Measurements from ENCODE around the gene ISCU. TPM values are rescaled to one million over a fixed set of nuclear protein-coding genes. Genes with fewer than 3 reads are reported as not detected.

ISCU gene
- total RNA-seq, 1 donor from 2014 or later = 74.9 TPM

DNA sequence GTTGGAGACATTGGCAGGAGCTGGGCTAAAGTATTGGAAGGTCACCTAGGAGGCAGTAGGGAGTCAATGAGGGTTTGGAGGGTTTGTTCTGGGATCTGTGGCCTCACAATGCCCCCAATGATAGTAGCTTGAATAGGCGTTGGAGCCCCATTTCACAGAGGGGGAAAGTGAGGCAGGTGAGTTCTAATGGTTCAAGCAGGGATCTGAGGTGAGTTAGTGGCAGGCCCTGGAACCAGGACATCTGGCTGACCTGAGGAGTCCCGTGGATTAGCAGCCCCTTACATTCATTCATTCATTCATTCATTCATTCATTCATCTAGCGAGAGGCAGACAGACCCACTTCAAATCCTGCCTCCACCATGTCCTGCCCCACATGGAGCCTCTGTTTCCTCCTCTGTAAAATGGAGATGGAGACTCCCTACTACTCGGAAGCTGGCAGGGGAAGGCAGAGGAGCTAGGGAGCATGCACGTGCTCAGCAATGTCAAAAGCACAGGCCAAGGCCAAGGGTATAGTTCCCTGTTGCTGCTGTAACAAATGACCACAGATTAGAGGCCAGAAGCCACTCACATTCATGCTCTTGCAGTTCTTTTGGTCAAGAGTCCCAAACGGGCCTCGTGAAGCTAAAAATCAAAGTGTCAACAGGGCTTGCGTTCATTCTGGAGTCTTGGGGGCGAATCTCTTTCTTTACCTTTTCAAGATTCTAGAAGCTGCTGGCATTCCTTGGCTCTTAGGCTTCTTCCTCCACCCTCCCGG lies 37.7 kb downstream of the ISCU start:
- Mint-ChIP-seq H3K4me1 (ENCODE audit: low read depth) (no peaks in the 10 kb centered on the region), H3K36me3 (ENCODE audit: low read depth) (no peaks in the 10 kb centered on the region), H3K4me3 (no peak overlapping the region), H3K9me3 (no peaks in the 10 kb centered on the region), H3K27ac (no peak overlapping the region), H3K27me3 (ENCODE audit: insufficient read depth) (peaks cover 11% of the 10 kb centered on the region)
- DNase-seq (ENCODE audit: low spot score) = no peak
- intact Hi-C loops (cut with micrococcal nuclease) = no loop called here

- Mint-ChIP-seq H3K27me3 (ENCODE audit: insufficient read depth) (peaks cover 13% of the 10 kb centered on the region), H3K4me3 (no peak overlapping the region), H3K27ac (no peak overlapping the region), H3K9me3 (no peaks in the 10 kb centered on the region), H3K4me1 (ENCODE audit: low read depth) (no peaks in the 10 kb centered on the region), H3K36me3 (ENCODE audit: low read depth) (no peaks in the 10 kb centered on the region)
- no peak for DNase-seq (ENCODE audit: low spot score)
- intact Hi-C loops (cut with micrococcal nuclease) = no loop called here
These were observed 38.3 kb downstream of the ISCU start for GRCh38 chr12:108600702-108601007.

GRCh38 chr12:108602209-108602705 lies 39.9 kb downstream of the ISCU start:
- no peaks in the 10 kb centered on the region for H3K36me3 Mint-ChIP-seq (ENCODE audit: low read depth)
- H3K9me3 Mint-ChIP-seq = no peaks in the 10 kb centered on the region
- no peaks in the 10 kb centered on the region for H3K4me1 Mint-ChIP-seq (ENCODE audit: low read depth)
- intact Hi-C loops (cut with micrococcal nuclease) = no loop called here
- H3K27me3 Mint-ChIP-seq (ENCODE audit: insufficient read depth) = peaks cover 15% of the 10 kb centered on the region
- H3K4me3 Mint-ChIP-seq = no peak overlapping the region
- no peak overlapping the region for H3K27ac Mint-ChIP-seq
- DNase-seq (ENCODE audit: low spot score) = no peak

DNA sequence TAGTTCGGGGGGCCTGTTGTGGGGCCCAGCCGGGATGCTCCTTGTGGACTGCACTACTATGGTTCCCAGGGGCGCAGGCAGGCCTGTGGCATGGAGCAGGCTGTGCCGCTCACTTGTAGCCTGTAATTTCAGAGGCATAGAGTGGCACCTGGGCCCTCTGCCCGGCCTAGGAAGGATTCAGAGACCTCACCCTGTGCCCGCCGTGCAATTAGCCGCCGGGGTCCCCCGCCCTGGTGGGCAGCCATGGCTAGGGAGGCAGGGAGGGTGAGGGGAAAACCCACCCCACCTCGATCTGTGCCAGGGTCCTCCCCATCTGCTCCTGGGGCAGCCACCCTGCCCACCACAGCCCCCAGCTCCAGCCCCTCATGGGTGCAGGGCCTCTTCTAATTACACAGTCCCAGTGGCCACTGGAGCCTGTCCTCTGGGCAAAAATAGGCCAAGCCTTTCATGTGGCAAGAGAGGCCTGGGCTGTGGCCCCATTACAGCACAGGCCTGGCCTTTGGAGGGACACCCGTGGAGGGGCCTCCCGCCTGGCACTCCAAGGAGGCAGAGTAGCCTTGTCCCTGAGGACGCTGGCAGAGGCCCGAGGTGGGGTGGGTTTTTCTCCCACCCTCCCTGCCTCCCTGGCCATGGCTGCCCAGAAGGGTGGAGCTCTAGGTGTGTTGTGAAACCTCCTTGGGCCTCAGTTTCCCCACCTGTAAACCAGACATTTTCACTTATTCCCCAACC lies 40.7 kb downstream of the ISCU start:
- no peak for DNase-seq (ENCODE audit: low spot score)
- Mint-ChIP-seq H3K4me3 (no peak overlapping the region), H3K9me3 (no peaks in the 10 kb centered on the region), H3K27me3 (ENCODE audit: insufficient read depth) (peaks cover 15% of the 10 kb centered on the region), H3K36me3 (ENCODE audit: low read depth) (no peaks in the 10 kb centered on the region), H3K27ac (no peak overlapping the region), H3K4me1 (ENCODE audit: low read depth) (no peaks in the 10 kb centered on the region)
- intact Hi-C loops (cut with micrococcal nuclease) = no loop called here

DNA sequence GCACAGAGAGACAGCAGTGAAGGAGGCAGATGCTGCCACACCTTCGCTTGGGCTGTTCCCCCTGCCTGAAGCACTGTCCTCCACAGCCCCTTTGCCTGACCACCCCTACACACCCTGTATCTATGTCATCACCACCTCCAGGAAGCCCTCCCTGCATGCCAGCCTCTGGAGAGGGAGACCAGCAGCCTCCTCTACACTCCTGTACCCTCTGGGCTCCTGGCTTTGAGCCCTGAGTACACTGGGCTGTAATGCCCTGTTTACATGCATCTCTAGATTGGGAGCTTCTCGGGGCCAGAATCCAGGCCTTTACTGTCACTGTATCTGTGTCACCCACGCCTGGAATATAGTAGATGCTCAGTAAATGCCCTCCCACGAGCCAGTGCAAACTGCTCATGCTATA lies 41.3 kb downstream of the ISCU start:
- DNase-seq (ENCODE audit: low spot score) = no peak
- no peak overlapping the region for H3K4me3 Mint-ChIP-seq
- intact Hi-C loops (cut with micrococcal nuclease) = no loop called here
- H3K36me3 Mint-ChIP-seq (ENCODE audit: low read depth) = no peaks in the 10 kb centered on the region
- no peak overlapping the region for H3K27ac Mint-ChIP-seq
- peaks cover 13% of the 10 kb centered on the region for H3K27me3 Mint-ChIP-seq (ENCODE audit: insufficient read depth)
- H3K4me1 Mint-ChIP-seq (ENCODE audit: low read depth) = no peaks in the 10 kb centered on the region
- H3K9me3 Mint-ChIP-seq = no peaks in the 10 kb centered on the region

- intact Hi-C loops (cut with micrococcal nuclease) = no loop called here
- Mint-ChIP-seq H3K4me3 (no peak overlapping the region), H3K36me3 (ENCODE audit: low read depth) (no peaks in the 10 kb centered on the region), H3K4me1 (ENCODE audit: low read depth) (no peaks in the 10 kb centered on the region), H3K27ac (no peak overlapping the region), H3K9me3 (no peaks in the 10 kb centered on the region), H3K27me3 (ENCODE audit: insufficient read depth) (peaks cover 12% of the 10 kb centered on the region)
- no peak for DNase-seq (ENCODE audit: low spot score)
These were observed 42.0 kb downstream of the ISCU start for GRCh38 chr12:108604208-108604941.

- no peak overlapping the region for H3K4me3 Mint-ChIP-seq
- H3K4me1 Mint-ChIP-seq (ENCODE audit: low read depth) = no peaks in the 10 kb centered on the region
- no peaks in the 10 kb centered on the region for H3K9me3 Mint-ChIP-seq
- peaks cover 12% of the 10 kb centered on the region for H3K27me3 Mint-ChIP-seq (ENCODE audit: insufficient read depth)
- H3K36me3 Mint-ChIP-seq (ENCODE audit: low read depth) = no peaks in the 10 kb centered on the region
- peak overlapping the region; percentile 64 for H3K27ac Mint-ChIP-seq
- DNase-seq (ENCODE audit: low spot score) = no peak
- intact Hi-C loops (cut with micrococcal nuclease) = no loop called here
These were observed 42.7 kb downstream of the ISCU start for GRCh38 chr12:108605000-108605689.

DNA sequence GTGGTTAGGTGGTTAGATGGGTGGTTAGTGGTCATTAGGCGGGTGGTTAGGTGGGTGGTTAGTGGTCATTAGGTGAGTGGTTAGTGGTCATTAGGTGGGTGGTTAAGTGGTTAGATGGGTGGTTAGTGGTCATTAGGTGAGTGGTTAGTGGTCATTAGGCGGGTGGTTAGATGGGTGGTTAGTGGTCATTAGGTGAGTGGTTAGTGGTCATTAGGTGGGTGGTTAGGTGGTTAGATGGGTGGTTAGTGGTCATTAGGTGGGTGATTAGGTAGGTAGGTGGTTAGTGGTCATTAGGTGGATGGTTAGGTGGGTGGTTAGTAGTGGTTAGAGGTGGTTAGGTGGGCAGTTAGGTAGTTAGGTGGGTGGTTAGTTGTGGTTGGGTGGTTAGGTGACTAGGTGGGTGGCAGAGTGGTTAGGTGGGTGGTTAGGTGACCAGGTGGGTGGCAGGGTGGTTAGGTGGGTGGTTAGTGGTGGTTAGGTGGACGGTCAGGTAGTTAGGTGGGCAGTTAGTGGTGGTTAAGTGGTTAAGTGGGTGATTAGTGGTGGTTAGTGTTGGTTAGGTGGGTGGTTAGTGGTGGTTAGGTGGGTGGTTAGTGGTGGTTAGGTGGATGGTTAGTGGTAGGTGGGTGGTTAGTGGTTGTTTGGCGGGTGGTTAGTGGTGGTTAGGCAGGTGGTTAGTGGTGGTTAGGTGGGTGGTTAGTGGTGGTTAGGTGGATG lies 43.5 kb downstream of the ISCU start:
- no peaks in the 10 kb centered on the region for H3K36me3 Mint-ChIP-seq (ENCODE audit: low read depth)
- no peak overlapping the region for H3K4me3 Mint-ChIP-seq
- H3K27me3 Mint-ChIP-seq (ENCODE audit: insufficient read depth) = peaks cover 12% of the 10 kb centered on the region
- peak overlapping the region; percentile 64 for H3K27ac Mint-ChIP-seq
- H3K9me3 Mint-ChIP-seq = no peaks in the 10 kb centered on the region
- no peak for DNase-seq (ENCODE audit: low spot score)
- no peaks in the 10 kb centered on the region for H3K4me1 Mint-ChIP-seq (ENCODE audit: low read depth)
- intact Hi-C loops (cut with micrococcal nuclease) = no loop called here

GRCh38 chr12:108606492-108606891 lies 44.1 kb downstream of the ISCU start:
- H3K36me3 Mint-ChIP-seq (ENCODE audit: low read depth) = no peaks in the 10 kb centered on the region
- peaks cover 1% of the 10 kb centered on the region for H3K4me1 Mint-ChIP-seq (ENCODE audit: low read depth)
- peak overlapping the region; percentile 64 for H3K27ac Mint-ChIP-seq
- H3K4me3 Mint-ChIP-seq = no peak overlapping the region
- no peak for DNase-seq (ENCODE audit: low spot score)
- peaks cover 12% of the 10 kb centered on the region for H3K27me3 Mint-ChIP-seq (ENCODE audit: insufficient read depth)
- intact Hi-C loops (cut with micrococcal nuclease) = no loop called here
- H3K9me3 Mint-ChIP-seq = no peaks in the 10 kb centered on the region

DNA sequence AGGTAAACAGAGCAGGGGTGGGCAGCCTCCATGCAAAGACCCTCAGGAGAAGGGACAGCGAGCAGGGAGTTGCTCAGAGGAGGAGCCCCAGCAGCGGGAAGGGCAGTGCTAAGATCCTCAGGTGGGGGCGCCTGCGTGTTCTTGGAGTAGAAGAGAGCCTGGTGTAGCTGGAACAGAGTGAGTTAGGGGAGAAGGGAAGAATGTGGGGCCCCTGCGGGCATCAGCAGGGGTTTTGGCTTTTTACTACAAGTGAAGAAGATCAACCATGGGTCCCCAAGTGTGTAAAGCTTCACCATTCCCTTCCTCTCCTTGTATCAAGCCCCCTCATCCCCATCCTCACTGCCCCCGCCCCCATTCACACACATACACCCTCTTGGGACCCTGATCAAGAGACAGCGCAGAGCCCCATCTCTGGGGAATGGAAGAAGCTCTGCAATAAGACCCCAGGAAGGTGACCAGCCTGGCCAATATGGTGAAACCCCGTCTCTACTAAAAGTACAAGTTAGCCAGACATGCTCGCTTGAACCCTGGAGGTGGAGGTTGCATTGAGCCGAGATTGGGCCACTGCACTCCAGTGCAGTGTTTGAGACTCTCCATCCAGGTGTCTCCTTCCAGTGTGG lies 45.7 kb downstream of the ISCU start:
- Mint-ChIP-seq H3K9me3 (no peaks in the 10 kb centered on the region), H3K4me3 (no peak overlapping the region), H3K36me3 (ENCODE audit: low read depth) (peaks cover 4% of the 10 kb centered on the region), H3K27ac (no peak overlapping the region), H3K27me3 (ENCODE audit: insufficient read depth) (peaks cover 11% of the 10 kb centered on the region), H3K4me1 (ENCODE audit: low read depth) (peaks cover 14% of the 10 kb centered on the region)
- no peak for DNase-seq (ENCODE audit: low spot score)
- intact Hi-C loops (cut with micrococcal nuclease) = no loop called here

- Mint-ChIP-seq H3K4me3 (no peak overlapping the region), H3K27ac (no peak overlapping the region), H3K4me1 (ENCODE audit: low read depth) (peaks cover 19% of the 10 kb centered on the region), H3K9me3 (no peaks in the 10 kb centered on the region), H3K36me3 (ENCODE audit: low read depth) (peaks cover 4% of the 10 kb centered on the region), H3K27me3 (ENCODE audit: insufficient read depth) (peaks cover 12% of the 10 kb centered on the region)
- intact Hi-C loops (cut with micrococcal nuclease) = no loop called here
- DNase-seq (ENCODE audit: low spot score) = no peak
These were observed 46.2 kb downstream of the ISCU start for GRCh38 chr12:108608616-108609015.

Data from activated T-helper 1 cell treated with anti-CD3 and anti-CD28 coated beads, Interleukin-12 subunit alpha, Interleukin-12 subunit beta, Interleukin-2, Interleukin-4 antibody, amounts not matched to agents 30 ng/mL and 10 ng/mL and 1 ng/mL, durations not matched to agents 14 hours and 24 hours and 36 hours (primary cell).